Stimulated activated CD4-positive, alpha-beta T cell treated with anti-CD3 and anti-CD28 coated beads, Interleukin-2, amount 100 ng/mL, for 4 hours (primary cell): ENCODE results near the gene RPL10A.
"Not testable (repeated sequence)": the region's sequence is repeated elsewhere in the genome, so short reads cannot be mapped to it uniquely, and the experiment has no call there.

ENCODE experiments used
- DNase-seq: peaks from one replicate; pipeline ENCODE4 v3.0.0-alpha.2; 2020; ENCODE audit warnings: low read depth

The RPL10A gene

DNA sequence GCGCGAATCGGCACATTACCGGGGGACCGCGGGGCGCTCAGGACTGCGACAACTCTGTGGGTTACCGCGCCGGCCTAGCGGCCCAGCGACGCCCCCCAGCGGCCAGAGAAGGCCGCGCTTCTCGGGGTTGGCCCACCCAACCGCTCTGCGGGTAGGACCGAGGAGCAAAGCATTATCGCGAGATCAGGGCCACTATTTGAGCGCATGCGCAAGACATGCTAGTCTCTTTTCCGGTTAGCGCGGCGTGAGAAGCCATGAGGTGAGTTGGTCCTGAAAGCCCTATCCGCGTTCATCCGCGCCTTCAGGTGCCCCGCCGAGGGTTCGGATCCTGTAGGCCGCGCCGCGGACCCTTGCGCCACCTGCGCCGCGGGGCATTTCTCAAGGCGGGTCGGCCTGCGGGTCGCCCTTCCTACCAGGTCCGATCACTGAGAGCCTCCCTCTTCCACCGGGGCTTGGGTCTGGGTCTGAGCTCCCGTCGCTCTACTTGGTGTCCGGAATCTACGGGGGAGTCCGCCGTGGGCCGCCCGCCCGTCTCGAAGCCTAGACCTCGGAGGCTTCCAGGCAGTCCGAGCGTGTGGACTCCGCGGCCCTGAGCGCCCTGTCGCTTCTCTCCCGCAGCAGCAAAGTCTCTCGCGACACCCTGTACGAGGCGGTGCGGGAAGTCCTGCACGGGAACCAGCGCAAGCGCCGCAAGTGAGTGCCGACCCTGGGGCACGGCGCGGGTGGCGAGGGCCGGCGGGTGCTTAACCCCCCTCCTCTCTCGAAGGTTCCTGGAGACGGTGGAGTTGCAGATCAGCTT lies at the start of gene RPL10A:
TSS of gene RPL10A (plus strand) at position 221 of the 799 bp plus-strand sequence. CDS start at position 255, 34 bp downstream.
- DNase-seq: peak; percentile 96

DNA sequence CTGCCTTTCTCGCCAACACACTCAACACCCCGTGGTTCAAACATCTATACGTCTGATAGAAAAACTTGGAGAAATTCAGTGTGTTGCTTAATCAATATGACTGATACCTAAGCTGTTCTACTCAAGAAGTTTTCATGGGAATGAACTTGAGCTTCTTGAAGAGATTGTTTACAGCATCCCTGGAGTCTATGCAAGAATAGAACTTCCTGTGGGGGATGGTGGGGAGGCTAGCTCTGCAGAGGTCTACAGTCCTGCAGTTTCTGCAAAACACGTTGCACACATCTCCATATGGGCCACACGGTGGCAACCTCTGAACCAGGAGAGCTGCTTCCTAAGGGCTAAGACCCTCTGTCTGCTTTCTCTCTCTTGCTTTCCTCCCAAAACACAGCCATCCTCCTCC lies 48.8 kb upstream of the RPL10A start:
- DNase-seq: no peak

DNA sequence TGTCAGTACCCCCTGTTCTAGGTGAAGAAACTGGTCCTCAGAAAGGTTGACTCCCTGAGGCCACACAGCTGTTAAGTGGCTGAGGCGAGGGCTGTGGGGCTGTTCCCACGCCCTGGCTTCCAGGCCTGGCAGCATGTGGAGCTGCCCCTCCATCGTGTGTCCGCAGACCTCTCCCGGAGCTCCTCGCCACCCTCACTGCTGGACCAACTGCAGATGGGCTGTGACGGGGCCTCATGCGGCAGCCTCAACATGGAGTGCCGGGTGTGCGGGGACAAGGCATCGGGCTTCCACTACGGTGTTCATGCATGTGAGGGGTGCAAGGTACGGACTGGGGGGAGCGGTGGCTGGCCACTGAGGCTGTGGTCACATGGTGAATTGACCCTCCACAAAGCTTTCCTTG lies 48.2 kb upstream of the RPL10A start:
- DNase-seq: no peak

DNA sequence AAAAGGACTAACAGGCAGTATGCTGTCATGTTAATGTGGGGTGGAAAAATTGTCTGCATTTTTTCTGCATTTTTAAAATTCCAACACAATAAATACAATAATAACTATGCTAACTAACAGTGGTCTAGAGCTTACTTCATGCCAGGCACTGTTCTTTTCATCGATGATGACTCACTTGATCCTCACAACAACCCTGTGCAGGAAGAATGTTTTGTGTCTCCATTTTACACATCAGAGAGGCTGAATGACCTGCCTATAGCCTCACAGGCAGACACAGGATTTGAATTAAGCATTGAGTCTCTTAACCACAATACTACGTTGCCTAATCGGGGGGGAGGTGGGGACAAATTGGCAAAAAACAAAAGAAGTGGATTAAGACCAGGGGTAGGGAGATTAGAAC lies 42.9 kb upstream of the RPL10A start:
- no peak for DNase-seq

DNA sequence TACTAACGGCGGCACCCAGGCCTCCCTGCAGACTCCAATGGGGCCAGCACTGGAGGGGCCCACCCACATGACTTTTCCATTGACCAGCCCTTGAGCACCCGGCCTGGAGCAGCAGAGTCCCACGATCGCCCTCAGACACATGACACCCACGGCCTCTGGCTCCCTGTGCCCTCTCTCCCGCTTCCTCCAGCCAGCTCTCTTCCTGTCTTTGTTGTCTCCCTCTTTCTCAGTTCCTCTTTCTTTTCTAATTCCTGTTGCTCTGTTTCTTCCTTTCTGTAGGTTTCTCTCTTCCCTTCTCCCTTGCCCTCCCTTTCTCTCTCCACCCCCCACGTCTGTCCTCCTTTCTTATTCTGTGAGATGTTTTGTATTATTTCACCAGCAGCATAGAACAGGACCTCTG lies 42.1 kb upstream of the RPL10A start:
- no peak for DNase-seq

DNA sequence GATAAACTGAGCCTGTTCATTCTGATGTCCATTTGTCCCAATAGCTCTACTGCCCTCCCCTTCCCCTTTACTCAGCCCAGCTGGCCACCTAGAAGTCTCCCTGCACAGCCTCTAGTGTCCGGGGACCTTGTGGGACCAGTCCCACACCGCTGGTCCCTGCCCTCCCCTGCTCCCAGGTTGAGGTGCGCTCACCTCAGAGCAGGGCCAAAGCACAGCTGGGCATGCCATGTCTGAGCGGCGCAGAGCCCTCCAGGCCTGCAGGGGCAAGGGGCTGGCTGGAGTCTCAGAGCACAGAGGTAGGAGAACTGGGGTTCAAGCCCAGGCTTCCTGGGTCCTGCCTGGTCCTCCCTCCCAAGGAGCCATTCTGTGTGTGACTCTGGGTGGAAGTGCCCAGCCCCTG lies 40.8 kb upstream of the RPL10A start:
- no peak for DNase-seq

DNA sequence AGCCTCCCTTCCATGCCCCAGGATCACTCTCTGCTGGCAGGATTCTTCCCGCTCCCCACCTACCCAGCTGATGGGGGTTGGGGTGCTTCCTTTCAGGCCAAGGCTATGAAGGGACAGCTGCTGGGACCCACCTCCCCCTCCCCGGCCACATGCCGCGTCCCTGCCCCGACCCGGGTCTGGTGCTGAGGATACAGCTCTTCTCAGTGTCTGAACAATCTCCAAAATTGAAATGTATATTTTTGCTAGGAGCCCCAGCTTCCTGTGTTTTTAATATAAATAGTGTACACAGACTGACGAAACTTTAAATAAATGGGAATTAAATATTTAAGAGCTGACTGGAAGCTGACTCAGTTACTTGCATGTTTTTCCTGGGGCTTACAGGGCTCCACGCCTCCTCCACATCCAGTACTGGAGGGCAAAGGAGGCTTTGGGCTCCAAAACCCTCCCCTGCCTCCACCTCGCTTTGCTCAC lies 40.3 kb upstream of the RPL10A start:
- no peak for DNase-seq

DNA sequence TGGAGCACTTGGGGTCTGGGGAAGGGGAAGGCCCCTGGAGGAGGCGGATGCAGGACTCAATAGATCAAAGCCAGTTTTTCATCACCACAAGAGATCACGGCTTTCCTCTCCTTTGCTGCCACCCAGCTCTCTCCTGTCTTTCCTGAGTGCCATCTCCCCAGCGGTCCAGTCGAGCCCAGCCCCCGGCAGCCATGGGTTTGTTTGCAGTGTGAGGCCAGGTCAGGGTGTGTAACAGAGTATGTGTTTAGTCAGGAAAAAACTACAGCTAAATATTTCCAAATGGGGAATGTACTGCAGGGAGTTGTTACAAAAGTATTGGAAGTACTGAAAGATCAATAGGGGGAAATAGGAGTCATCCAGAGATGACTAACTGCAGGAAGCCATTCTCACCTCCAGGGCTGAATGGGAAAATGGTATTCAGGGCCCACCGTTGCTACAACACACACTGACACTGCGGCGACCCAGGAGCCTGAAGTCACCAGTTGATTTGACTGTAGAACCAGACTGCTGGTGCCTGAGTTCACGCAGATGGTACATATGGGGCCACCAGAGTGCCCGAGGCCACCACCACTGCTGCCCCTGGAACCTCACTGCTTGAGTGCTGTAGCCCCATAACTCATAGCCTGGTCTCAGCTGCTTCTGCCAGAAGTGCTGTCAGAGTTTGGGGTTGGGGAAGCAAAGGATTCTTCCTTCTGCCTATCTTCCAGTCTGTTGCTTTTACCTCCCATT lies 39.6 kb upstream of the RPL10A start:
- no peak for DNase-seq

DNA sequence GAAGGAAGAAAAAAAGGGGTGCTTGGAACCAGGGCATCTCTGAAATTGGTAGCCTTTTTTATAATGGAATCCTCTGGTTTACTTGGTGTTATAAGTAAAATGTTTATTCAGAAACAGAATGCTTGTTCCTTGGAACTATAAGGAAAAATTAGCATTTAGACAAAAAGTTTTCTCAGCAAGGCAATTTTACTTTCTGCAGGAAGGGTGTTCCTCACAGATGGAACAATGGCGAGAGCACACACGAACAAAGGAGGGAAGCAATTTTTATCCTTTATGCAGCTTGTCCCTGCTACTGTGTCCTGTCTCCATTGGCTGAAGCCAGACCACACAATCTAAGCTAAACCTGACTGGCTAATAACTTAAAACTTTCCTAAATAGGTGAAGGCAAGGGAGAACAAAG lies 38.7 kb upstream of the RPL10A start:
- DNase-seq: no peak

DNA sequence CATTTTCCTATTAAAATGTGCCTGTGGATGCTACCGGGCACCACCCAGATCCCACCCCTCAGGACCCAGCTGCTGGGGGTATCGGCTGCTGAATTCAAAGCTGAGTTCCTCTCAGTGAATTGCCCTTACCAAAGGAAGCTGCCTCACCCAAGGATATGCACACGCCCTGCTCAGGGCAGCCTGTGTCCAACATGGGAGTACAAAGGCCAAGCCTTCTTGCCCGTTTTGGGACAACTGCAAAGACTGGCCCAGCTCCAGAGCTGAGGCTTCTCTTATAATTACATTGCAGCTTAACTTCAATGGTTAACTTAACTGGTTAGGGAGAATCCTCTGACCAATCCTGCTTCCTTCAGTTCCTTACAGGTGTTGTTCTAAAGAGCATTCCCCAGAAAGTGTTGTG lies 35.9 kb upstream of the RPL10A start:
- DNase-seq: no peak

DNA sequence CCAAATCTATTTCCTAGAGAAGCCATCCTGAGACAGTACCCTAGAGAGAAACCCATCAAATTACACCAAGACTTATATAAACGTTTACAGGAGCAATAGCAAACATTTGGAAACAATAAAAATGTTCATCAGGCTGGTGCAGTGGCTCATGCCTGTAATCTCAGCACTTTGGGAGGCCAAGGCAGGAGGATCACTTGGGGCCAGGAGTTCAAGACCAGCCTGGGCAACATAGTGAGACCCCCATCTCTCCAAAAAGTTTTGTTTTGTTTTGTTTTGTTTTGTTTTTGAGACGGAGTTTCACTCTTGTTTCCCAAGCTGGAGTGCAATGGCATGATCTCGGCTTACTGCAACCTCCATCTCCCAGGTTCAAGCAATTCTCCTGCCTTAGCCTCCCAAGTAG lies 35.5 kb upstream of the RPL10A start:
- not testable (repeated sequence) for DNase-seq

DNA sequence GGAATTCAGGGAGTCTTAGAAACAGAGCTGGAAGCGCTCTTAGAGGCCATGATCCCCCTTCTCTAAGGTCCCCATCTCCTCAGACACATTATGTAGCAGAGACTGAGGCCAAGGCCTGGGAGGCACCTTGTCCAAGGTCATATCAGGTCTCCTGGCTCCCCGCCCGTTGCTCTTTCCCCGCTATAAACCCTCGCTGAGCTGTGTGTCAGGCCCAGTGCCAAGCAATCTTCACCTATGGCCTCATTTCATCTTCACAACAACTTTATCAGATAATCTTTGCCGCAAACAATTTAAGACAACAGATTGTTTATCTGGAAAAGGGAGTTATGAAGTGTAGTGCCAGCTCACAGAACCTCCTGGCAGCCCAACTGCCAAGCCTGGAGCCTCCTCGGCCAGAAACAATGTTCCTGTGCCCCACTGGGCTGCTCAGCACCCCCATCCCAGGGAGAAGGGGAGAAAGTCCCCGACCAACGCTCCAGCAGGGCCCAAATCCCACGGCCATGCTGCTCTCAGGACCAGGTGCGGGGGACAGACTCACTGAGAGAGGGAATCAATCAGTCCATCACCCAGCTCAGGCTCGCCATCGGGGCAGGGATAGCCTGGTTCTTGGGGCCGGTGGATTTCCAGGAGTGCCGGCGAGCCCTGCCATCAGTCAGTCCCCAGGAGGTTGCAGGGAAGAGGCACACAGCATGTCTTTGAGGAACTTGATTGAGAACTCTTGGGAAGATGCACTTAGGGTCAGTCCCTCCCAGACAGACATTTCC lies 32.9 kb upstream of the RPL10A start:
- DNase-seq: no peak

DNA sequence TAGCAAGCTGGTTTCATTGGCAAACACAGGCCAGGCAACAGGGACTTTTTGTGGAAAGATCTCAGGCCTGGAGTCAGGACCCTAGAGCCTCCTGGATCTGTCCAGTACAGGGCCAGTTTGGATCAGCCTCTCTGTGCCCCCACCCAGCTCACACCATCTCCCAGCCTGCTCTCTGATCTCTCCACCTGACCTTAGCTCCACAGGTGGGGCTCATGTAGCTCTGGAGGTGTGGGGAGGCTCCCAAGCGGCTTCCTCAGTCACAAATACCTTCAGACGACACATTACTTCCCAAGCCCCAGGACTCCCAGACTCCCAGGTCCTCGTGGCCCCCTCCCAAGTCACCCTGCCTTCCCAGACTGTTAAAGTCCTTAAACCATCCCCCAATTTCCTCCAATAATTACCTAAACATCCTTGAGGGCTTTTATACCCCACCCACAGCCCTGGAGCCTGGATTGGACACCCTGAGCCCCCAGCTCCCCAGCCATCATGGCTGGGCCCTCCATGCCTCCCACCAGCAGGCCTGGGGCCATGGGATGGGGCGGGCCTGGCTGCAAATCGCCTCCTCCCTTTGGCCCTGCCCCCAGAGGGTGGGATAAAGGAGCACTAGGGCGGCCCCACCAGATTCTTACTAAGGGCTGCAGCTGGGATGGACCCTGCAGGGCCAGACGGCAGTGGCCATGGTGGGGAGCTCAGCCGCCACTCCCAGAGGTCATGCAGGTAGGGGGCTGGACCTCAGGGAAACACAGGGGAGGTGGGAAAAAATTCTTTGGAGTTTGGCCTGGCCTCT lies 31.9 kb upstream of the RPL10A start:
- DNase-seq: no peak

DNA sequence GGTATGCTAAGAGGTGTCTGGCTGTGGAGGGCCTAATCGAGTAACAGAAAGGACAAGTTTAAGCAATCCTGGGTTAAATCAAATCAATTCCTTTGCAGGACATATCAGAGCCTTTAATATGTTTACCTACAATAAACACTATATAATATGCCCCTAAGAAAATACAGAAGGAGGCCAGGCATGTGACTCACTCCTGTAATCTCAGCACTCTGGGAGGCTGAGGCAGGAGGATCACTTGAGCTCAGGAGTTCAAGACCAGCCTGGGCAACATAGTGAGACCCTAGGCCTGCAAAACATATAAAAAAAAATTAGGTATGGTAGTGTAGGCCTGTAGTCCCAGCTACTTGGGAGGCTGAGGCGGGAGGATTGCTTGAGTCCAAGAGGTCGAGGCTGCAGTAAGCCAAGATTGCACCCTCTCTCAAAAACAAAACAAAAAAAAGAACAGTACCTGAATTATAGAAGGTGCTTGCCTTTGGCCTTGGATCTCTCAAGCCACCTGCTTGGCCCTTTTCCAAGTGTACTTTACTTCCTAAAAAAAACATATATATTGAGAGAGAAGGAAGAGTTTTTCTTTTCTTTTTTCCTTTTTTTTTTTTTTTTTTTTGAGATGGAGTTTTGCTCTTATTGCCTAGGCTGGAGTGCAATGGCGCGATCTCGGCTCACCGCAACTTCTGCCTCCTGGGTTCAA lies 29.7 kb upstream of the RPL10A start:
- not testable (repeated sequence) for DNase-seq

DNA sequence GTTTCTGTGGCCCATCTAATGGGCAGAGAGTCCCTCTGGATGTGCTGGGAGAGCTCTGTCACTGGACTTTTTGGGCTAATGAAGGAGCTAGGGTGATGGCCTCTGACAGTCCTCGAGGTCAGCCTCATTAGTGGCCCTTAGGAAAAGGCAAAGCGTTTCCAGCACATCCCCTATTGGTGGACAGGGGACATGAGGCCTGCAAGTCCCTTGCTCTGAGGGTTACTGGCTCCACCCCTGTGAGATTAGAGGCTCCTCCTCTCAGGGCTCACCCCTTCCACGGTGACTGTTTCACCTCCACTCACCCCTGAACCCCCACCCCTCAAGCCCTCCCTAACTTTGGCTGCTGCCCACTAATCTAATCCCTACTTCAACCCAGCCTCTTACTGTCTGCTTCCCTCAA lies 28.9 kb upstream of the RPL10A start:
- no peak for DNase-seq

DNA sequence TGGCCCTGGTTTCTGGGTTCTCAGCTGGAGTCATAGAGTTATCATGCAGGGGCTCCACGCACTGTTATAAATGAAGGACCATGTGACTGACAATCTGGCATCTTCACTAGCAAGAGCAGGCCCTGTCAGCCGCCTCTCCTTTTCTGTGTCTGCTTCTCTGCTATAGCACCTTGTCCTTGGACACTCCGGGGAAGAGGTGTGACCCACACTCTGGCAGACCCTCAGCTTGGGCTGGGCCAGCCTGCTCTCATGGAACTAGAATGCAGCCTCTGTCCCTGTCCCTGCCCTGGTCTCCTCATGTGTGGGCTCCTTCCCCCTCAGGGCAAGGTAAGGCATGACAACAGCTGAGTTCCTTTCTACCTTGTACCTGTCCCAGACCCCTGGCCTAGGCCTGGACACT lies 27.0 kb upstream of the RPL10A start:
- no peak for DNase-seq

DNA sequence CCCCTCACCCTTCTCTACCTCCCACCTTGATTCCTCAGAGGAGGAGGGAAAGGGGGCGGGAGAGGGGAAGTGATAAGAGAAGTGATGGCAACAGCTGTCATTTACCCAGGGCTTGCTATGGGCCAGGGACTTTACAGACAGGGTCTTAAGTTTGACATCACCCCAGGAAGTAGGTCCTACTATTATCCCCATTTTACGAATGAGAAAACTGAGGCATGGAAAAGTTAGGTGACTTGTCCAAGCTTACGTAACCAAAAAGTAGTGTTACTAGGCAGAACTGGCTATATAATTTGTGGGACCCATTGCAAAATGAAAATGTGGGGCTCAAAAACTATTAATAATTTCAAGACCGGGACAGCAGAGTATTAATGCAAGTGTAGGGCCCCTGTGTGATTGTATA lies 26.6 kb upstream of the RPL10A start:
- DNase-seq: no peak

DNA sequence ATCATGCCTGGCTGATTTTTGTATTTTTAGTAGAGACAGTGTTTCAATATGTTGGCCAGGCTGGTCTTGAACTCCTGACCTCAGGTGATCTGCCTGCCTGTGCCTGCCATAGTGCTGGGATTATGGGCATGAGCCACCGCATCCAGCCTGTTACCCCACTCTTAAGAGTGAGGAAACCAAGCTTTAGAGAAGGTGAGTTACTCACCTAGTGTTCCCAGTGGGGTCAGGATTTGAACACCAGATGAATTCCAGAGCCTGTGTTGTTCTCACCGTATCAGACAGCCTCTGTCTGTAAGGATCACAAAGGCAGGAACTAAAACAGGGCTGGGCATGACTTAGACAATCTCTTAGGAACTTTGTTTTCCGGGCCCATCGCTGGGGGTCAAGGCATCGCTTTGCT lies 25.5 kb upstream of the RPL10A start:
- DNase-seq: no peak

DNA sequence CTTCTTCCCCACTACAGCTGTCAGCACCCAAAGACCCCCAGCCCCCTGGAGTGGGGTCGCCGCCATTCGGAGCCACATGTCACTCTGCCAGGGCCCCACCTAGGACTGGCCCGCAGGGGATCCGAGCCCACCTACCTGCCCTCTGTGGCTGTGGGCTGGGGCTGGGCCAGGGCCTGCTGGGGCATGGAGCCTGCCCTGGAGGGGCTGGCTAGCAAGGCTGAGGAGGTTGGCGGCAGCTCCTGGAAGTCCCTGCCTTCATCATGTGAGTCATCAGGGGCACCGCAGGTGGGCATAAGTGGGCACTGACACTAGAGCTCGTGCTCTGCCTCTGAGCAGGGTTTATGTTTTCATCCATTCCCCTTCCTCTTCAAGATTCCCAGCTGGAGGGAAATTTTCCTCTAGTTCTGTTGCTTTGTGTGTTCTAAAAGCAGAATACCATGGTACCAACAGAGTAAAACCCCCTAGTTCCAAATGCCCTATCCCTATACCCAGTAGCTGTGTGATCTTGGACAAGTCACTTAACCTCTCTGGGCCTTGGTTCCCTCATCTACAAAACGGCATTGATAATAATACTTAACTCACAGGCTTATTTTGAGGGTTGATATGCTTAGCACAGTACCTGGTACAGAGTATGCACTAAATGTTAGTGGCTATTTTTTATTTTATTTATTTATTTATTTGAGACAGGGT lies 24.7 kb upstream of the RPL10A start:
- no peak for DNase-seq

DNA sequence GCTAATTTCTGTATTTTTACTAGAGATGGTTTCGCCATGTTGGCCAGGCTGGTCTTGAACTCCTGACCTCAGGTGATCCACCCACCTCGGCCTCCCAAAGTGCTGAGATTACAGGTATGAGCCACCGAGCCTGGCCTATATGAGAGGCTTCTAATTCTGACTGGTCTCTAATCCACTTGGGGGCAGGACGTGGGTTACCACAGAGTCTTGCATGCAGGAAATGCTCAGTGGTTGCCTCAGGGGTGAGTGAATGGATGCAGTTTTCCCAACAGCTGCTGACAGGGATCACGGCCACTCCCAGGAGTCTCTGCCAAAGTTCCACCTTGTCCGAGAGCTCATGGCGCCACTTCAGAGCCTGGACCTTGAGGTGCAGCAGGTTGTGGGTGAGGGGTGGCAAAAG lies 22.5 kb upstream of the RPL10A start:
- DNase-seq: no peak

DNA sequence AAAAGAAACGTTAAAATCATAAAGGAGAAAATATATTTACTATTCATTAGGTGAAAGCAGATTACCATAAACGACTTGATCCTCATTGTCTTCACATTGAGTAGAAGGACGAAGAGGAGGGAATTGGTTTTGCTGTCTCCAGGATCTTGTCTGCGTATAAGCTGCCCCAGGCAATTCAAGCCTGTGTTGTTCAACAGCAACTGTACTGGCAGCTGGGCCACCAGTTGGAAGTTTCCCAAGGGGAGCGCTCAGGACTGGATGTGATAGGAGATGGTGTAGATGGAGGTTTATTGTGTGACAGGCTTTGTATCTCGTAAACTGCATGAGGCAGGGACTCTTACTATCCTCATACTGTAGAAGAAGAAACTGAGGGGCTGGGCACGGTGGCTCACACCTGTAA lies 20.0 kb upstream of the RPL10A start:
- DNase-seq: no peak
